ENCODE results near the gene LSM14B.
"Not testable (repeated sequence)": the region's sequence is repeated elsewhere in the genome, so short reads cannot be mapped to it uniquely, and the experiment has no call there.

DNA sequence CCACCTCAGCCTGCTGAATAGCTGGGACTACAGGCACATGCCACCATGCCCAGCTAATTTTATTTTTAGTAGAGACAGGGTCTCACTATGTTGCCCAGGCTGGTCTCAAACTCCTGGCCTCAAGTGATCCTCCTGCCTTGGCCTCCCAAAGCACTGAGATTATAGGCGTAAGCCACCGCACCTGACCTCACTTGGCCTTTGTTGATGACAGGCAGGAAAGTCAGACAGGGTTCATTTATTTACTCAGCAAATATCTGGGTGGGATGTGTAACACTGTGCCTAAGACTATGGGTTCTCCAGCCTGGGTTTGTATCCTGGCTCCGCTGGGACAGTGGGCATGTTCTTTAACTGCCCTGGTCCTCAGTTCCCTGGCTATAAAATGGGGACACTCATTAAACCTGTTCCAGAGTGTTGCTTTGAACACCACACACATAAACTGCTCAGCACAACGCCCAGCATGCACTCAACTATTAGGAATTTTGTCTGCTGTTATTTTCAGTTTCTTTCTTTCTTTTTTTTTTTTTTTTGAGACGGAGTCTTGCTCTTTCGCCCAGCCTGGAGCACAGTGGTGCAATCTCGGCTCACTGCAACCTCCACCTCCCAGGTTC is 6.4 kb upstream of the LSM14B start:
- TF ChIP-seq POLR2A, POLR2AphosphoS5, EP300 (IDR thresholded peaks at IDR 0.05): not testable (repeated sequence)
- TF ChIP-seq, protein P1, sequence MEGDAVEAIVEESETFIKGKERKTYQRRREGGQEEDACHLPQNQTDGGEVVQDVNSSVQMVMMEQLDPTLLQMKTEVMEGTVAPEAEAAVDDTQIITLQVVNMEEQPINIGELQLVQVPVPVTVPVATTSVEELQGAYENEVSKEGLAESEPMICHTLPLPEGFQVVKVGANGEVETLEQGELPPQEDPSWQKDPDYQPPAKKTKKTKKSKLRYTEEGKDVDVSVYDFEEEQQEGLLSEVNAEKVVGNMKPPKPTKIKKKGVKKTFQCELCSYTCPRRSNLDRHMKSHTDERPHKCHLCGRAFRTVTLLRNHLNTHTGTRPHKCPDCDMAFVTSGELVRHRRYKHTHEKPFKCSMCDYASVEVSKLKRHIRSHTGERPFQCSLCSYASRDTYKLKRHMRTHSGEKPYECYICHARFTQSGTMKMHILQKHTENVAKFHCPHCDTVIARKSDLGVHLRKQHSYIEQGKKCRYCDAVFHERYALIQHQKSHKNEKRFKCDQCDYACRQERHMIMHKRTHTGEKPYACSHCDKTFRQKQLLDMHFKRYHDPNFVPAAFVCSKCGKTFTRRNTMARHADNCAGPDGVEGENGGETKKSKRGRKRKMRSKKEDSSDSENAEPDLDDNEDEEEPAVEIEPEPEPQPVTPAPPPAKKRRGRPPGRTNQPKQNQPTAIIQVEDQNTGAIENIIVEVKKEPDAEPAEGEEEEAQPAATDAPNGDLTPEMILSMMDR (IDR thresholded peaks at IDR 0.05), result not testable (repeated sequence)

All from suprapubic skin (tissue), 4 donors.